ENCODE data around the gene LRFN4. TPM values are rescaled to one million over a fixed set of nuclear protein-coding genes. Genes with fewer than 3 reads are reported as not detected.
A peak's percentile ranks its signal among the peaks of the same experiment; 100 is the strongest.
"Not testable (repeated sequence)": the region's sequence is repeated elsewhere in the genome, so short reads cannot be mapped to it uniquely, and the experiment has no call there.

The LRFN4 gene
- total RNA-seq, 1 experiment from 2014 or later: 8.7 TPM

DNA sequence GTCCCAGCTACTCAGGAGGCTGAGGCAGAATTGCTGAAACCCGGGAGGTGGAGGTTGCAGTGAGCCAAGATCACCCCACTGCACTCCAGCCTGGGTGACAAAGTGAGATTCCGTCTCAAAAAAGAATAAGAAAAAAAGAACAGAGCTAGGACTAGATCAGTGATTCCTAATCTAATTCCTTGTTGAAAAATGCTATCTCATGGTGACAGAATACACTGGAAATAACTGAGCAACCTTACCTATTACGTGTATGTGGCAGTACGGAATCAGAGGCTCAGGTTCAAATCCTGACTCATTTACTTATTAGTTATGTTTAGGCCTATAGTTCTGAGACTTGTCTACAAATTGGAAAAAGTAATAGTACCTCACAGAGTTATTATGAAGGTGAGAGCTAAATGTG is 33.2 kb upstream of the LRFN4 start:
- no peak for DNase-seq
- Histone ChIP-seq H3K27me3 (ENCODE audit: low read length) (no peaks in the 10 kb centered on the region), H3K9me2 (replicated peaks; ENCODE audit: insufficient read depth, low read length) (no peaks in the 10 kb centered on the region), H3K36me3 (ENCODE audit: insufficient read depth, low read length) (no peaks in the 10 kb centered on the region), H3K9me3 (ENCODE audit: low read length) (no peaks in the 10 kb centered on the region), H3K4me2 (ENCODE audit: low read depth, low read length, poor library complexity, severe bottlenecking) (no peak overlapping the region), H3K27ac (ENCODE audit: low read length) (no peak overlapping the region), H4K20me1 (ENCODE audit: insufficient read depth, low read depth, low read length) (no peaks in the 10 kb centered on the region), H3K4me1 (ENCODE audit: low read length) (peaks cover 4% of the 10 kb centered on the region), H3K9ac (ENCODE audit: low read length) (no peak overlapping the region), H2AFZ (ENCODE audit: low read length) (no peak overlapping the region), H3K79me2 (ENCODE audit: low read length) (no peaks in the 10 kb centered on the region), H3K4me3 (ENCODE audit: low read length) (no peak overlapping the region)

DNA sequence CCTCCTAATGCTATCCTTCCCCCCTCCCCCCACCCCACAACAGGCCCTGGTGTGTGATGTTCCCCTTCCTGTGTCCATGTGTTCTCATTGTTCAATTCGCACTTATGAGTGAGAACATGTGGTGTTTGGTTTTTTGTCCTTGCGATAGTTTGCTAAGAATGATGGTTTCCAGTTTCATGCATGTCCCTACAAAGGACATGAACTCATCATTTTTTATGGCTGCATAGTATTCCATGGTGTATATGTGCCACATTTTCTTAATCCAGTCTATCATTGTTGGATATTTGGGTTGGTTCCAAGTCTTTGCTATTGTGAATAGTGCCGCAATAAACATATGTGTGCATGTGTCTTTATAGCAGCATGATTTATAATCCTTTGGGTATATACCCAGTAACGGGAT is 32.3 kb upstream of the LRFN4 start:
- not testable (repeated sequence) for H3K9me2 ChIP-seq (replicated peaks; ENCODE audit: insufficient read depth, low read length); H2AFZ ChIP-seq (ENCODE audit: low read length); H3K4me2 ChIP-seq (ENCODE audit: low read depth, low read length, poor library complexity, severe bottlenecking); H3K9ac ChIP-seq (ENCODE audit: low read length); H3K36me3 ChIP-seq (ENCODE audit: insufficient read depth, low read length); H3K79me2 ChIP-seq (ENCODE audit: low read length); H3K27me3 ChIP-seq (ENCODE audit: low read length); H3K4me3 ChIP-seq (ENCODE audit: low read length); H3K9me3 ChIP-seq (ENCODE audit: low read length); DNase-seq; H3K27ac ChIP-seq (ENCODE audit: low read length); H3K4me1 ChIP-seq (ENCODE audit: low read length); H4K20me1 ChIP-seq (ENCODE audit: insufficient read depth, low read depth, low read length)

DNA sequence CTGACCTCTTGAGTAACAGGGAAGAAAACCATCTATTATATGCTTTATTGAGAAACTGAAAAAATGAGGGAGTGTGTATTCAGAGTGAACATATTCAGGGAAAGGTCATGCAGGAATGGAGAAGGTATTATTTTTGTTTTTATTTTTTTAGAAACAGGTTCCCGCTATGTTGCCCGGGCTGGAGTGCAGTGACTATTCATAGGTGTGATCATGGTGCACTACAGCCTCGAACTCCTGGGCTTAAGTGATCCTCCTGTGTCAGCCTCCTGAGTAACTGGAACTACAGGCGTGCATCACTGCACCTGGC is 22.4 kb upstream of the LRFN4 start:
- Histone ChIP-seq H4K20me1 (ENCODE audit: insufficient read depth, low read depth, low read length) (no peaks in the 10 kb centered on the region), H3K9me3 (ENCODE audit: low read length) (no peaks in the 10 kb centered on the region), H3K36me3 (ENCODE audit: insufficient read depth, low read length) (0 out of 2 replicates have a peak, but pooled peaks cover 7% of the 10 kb centered on the region), H3K4me2 (ENCODE audit: low read depth, low read length, poor library complexity, severe bottlenecking) (no peak overlapping the region), H3K79me2 (ENCODE audit: low read length) (0 out of 2 replicates have a peak, but pooled peaks cover 5% of the 10 kb centered on the region), H3K4me1 (ENCODE audit: low read length) (peaks cover 17% of the 10 kb centered on the region), H3K9me2 (replicated peaks; ENCODE audit: insufficient read depth, low read length) (no peaks in the 10 kb centered on the region), H3K9ac (ENCODE audit: low read length) (no peak overlapping the region), H2AFZ (ENCODE audit: low read length) (no peak overlapping the region), H3K27me3 (ENCODE audit: low read length) (no peaks in the 10 kb centered on the region), H3K27ac (ENCODE audit: low read length) (peak overlapping the region; percentile 23; the same call in 1 of the 2 replicates), H3K4me3 (ENCODE audit: low read length) (no peak overlapping the region)
- DNase-seq: no peak

DNA sequence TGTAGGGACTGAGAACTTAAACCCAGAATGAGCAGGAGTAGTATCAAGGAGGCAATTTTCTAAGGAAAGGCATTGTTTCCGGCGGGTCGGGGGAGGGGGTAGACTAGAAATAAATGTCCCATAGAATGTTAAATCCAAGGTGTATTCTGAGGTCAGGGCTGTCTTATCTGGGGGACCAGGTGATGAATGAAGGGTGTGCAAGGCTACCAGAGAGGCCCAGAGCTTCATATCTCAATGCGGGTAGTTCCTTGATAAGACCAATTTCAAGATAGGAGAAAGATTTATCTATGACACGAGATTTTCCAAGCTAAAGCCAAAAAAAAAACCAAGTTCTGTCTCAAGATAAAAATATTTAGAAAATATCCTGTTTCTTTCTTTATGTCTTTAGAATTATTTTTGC is 21.9 kb upstream of the LRFN4 start:
- DNase-seq: no peak
- Histone ChIP-seq H3K9ac (ENCODE audit: low read length) (no peak overlapping the region), H3K9me3 (ENCODE audit: low read length) (no peaks in the 10 kb centered on the region), H4K20me1 (ENCODE audit: insufficient read depth, low read depth, low read length) (no peaks in the 10 kb centered on the region), H3K4me2 (ENCODE audit: low read depth, low read length, poor library complexity, severe bottlenecking) (no peak overlapping the region), H3K27me3 (ENCODE audit: low read length) (no peaks in the 10 kb centered on the region), H3K9me2 (replicated peaks; ENCODE audit: insufficient read depth, low read length) (no peaks in the 10 kb centered on the region), H3K27ac (ENCODE audit: low read length) (peak overlapping the region; percentile 53; the same call in 1 of the 2 replicates), H3K36me3 (ENCODE audit: insufficient read depth, low read length) (0 out of 2 replicates have a peak, but pooled peaks cover 7% of the 10 kb centered on the region), H2AFZ (ENCODE audit: low read length) (no peak overlapping the region), H3K4me1 (ENCODE audit: low read length) (peaks cover 22% of the 10 kb centered on the region), H3K4me3 (ENCODE audit: low read length) (no peak overlapping the region), H3K79me2 (ENCODE audit: low read length) (peaks cover 8% of the 10 kb centered on the region)

DNA sequence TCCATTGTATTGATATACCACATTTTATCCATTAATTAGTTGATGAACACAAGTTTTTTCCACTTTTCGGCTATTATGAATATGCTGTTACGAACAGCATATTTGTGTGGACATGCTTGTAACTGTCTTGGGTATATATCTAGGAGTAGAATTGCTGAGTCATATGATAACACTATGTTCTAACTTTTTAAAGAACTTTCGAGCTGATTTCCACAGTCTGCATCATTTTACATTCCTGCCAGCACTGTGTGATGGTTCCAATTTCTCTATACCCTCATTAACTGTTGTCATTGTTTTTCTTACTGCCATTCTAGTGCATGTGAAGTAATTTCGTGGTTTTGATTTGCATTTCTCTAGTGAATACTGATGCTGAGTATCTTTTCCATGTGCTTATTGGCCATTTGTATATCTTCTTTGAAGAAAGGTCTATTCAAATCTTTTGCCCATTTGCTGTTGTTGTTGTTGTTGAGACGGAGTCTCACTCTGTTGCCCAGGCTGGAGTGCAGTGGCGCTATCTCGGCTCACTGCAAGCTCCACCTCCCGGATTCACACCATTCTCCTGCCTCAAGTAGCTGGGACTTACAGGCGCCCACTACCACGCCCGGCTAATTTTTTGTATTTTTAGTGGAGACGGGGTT is 21.0 kb upstream of the LRFN4 start:
- no peak overlapping the region for H3K4me2 ChIP-seq (ENCODE audit: low read depth, low read length, poor library complexity, severe bottlenecking)
- H3K9ac ChIP-seq (ENCODE audit: low read length): no peak overlapping the region
- H3K4me3 ChIP-seq (ENCODE audit: low read length): no peak overlapping the region
- no peaks in the 10 kb centered on the region for H3K9me2 ChIP-seq (replicated peaks; ENCODE audit: insufficient read depth, low read length)
- DNase-seq: peak; percentile 51
- H3K27ac ChIP-seq (ENCODE audit: low read length): peak overlapping the region; percentile 53
- H4K20me1 ChIP-seq (ENCODE audit: insufficient read depth, low read depth, low read length): no peaks in the 10 kb centered on the region
- H3K36me3 ChIP-seq (ENCODE audit: insufficient read depth, low read length): 0 out of 2 replicates have a peak, but pooled peaks cover 7% of the 10 kb centered on the region
- no peaks in the 10 kb centered on the region for H3K9me3 ChIP-seq (ENCODE audit: low read length)
- no peaks in the 10 kb centered on the region for H3K27me3 ChIP-seq (ENCODE audit: low read length)
- H2AFZ ChIP-seq (ENCODE audit: low read length): no peak overlapping the region
- peaks cover 17% of the 10 kb centered on the region for H3K79me2 ChIP-seq (ENCODE audit: low read length)
- H3K4me1 ChIP-seq (ENCODE audit: low read length): peaks cover 31% of the 10 kb centered on the region

DNA sequence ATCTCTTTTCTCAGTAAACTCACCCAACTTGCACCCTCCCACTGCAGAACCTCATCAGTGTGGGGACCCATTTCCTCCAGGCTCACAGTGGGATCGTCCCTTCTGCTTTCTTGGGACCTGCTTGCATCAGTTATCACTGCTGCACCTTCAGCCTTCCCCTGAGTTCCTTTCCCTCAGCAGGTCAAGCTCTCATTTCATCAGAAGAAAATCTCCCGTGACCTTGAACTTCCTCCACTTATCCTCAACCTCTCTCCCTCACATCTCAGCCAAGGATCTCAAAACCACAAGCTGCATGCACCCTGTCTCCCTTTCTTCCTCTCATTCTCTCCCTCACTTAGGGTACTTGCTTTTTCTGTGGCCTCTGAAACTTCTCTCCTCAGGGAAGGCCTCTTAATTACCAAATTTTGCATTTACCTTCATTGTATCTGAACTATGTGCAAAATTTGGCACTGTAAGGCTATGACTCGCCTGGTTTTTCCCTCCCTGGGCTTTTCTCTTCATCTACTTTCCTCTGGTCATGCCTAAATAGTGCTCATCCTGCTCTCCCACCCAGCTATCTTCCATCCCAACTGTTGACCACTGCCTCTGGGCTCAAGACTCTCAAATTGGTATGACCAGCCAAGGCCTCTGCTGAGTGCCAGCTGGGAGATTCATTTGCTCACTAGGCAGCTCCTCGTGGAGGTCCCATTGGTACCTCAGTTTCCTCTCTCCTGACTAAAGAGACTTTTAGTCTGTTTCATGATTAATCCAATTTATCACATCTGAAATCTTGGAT is 16.4 kb upstream of the LRFN4 start:
- no peak overlapping the region for H3K4me3 ChIP-seq (ENCODE audit: low read length)
- H3K79me2 ChIP-seq (ENCODE audit: low read length): peaks cover 60% of the 10 kb centered on the region
- no peaks in the 10 kb centered on the region for H3K27me3 ChIP-seq (ENCODE audit: low read length)
- H4K20me1 ChIP-seq (ENCODE audit: insufficient read depth, low read depth, low read length): peaks cover 22% of the 10 kb centered on the region
- H2AFZ ChIP-seq (ENCODE audit: low read length): no peak overlapping the region
- no peak for DNase-seq
- no peaks in the 10 kb centered on the region for H3K9me2 ChIP-seq (replicated peaks; ENCODE audit: insufficient read depth, low read length)
- peak overlapping the region; percentile 32 for H3K9ac ChIP-seq (ENCODE audit: low read length)
- peaks cover 49% of the 10 kb centered on the region for H3K4me1 ChIP-seq (ENCODE audit: low read length)
- H3K9me3 ChIP-seq (ENCODE audit: low read length): no peaks in the 10 kb centered on the region
- H3K27ac ChIP-seq (ENCODE audit: low read length): peak overlapping the region; percentile 8; the same call in 1 of the 2 replicates
- H3K36me3 ChIP-seq (ENCODE audit: insufficient read depth, low read length): peaks cover 14% of the 10 kb centered on the region; the same call in 1 of the 2 replicates
- H3K4me2 ChIP-seq (ENCODE audit: low read depth, low read length, poor library complexity, severe bottlenecking): peak overlapping the region; percentile 91

DNA sequence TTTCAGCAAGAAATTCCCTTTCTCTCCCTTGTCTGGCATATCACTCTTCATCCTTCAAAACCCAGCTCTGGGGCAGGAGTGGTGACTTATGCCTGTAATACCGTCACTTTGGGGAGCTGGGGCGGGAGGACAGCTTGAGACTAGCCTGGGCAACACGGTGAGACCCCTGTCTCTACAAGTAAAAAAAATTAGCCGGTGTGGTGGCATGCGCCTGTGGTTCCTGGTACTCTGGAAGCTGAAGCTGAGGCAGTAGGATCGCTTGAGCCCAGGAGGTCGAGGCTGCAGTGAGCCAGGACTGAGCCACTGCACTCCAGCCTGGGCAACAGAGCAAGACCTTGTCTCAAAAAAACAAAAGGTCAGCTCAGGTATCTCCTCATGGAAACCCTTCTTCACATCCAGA is 15.0 kb upstream of the LRFN4 start:
- peaks cover 14% of the 10 kb centered on the region; the same call in 1 of the 2 replicates for H3K36me3 ChIP-seq (ENCODE audit: insufficient read depth, low read length)
- H3K27ac ChIP-seq (ENCODE audit: low read length): peak overlapping the region; percentile 80
- H2AFZ ChIP-seq (ENCODE audit: low read length): no peak overlapping the region
- H4K20me1 ChIP-seq (ENCODE audit: insufficient read depth, low read depth, low read length): peaks cover 22% of the 10 kb centered on the region
- H3K4me1 ChIP-seq (ENCODE audit: low read length): peaks cover 42% of the 10 kb centered on the region
- H3K4me2 ChIP-seq (ENCODE audit: low read depth, low read length, poor library complexity, severe bottlenecking): peak overlapping the region; percentile 91
- H3K4me3 ChIP-seq (ENCODE audit: low read length): peak overlapping the region; percentile 84
- H3K9me2 ChIP-seq (replicated peaks; ENCODE audit: insufficient read depth, low read length): no peaks in the 10 kb centered on the region
- DNase-seq: peak; percentile 48
- H3K9me3 ChIP-seq (ENCODE audit: low read length): no peaks in the 10 kb centered on the region
- H3K9ac ChIP-seq (ENCODE audit: low read length): peak overlapping the region; percentile 100
- no peaks in the 10 kb centered on the region for H3K27me3 ChIP-seq (ENCODE audit: low read length)
- peaks cover 60% of the 10 kb centered on the region for H3K79me2 ChIP-seq (ENCODE audit: low read length)

DNA sequence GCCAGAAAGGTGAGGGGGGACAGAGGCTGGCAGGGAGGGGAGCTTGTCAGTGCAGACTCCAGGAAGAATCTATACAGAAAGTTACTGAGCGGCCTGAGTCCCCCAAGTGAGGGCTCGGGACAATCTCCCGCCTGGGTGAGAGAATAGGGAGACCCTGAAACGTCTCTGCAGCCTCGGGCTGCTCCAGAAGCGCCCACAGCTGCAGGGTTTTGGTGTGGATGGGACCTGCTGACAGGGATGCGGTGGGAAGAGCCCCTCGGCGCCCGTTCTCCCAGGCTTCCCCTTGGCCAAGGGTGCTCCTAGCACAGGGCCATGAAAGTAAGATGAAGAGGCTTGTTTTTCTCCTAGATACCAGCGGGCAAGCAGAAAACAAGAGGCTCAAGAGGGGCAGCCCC is 14.4 kb upstream of the LRFN4 start:
- H3K27me3 ChIP-seq (ENCODE audit: low read length): no peaks in the 10 kb centered on the region
- peak overlapping the region; percentile 80 for H3K27ac ChIP-seq (ENCODE audit: low read length)
- no peaks in the 10 kb centered on the region for H3K9me2 ChIP-seq (replicated peaks; ENCODE audit: insufficient read depth, low read length)
- DNase-seq: peak; percentile 49
- no peak overlapping the region for H2AFZ ChIP-seq (ENCODE audit: low read length)
- H4K20me1 ChIP-seq (ENCODE audit: insufficient read depth, low read depth, low read length): peaks cover 22% of the 10 kb centered on the region
- peak overlapping the region; percentile 84 for H3K4me3 ChIP-seq (ENCODE audit: low read length)
- peak overlapping the region; percentile 100 for H3K9ac ChIP-seq (ENCODE audit: low read length)
- peaks cover 60% of the 10 kb centered on the region for H3K79me2 ChIP-seq (ENCODE audit: low read length)
- peaks cover 42% of the 10 kb centered on the region for H3K4me1 ChIP-seq (ENCODE audit: low read length)
- H3K36me3 ChIP-seq (ENCODE audit: insufficient read depth, low read length): peaks cover 14% of the 10 kb centered on the region; the same call in 1 of the 2 replicates
- H3K4me2 ChIP-seq (ENCODE audit: low read depth, low read length, poor library complexity, severe bottlenecking): peak overlapping the region; percentile 91
- H3K9me3 ChIP-seq (ENCODE audit: low read length): no peaks in the 10 kb centered on the region

Measured in Karpas-422 (cell line).